Fibroblast of skin of scalp (primary cell): Measurements from ENCODE around the gene RBM23.
A peak's percentile ranks its signal among the peaks of the same experiment; 100 is the strongest.

Experiments
- DNase-seq: peaks from one replicate; pipeline ENCODE4 v3.0.0-alpha.2; 2013

RBM23 gene

GRCh38 chr14:22885975-22886374 is 33.0 kb downstream of the RBM23 start:
- DNase-seq = no peak

- DNase-seq = no peak
Measured at GRCh38 chr14:22884738-22885523, 34.0 kb downstream of the RBM23 start.

DNA sequence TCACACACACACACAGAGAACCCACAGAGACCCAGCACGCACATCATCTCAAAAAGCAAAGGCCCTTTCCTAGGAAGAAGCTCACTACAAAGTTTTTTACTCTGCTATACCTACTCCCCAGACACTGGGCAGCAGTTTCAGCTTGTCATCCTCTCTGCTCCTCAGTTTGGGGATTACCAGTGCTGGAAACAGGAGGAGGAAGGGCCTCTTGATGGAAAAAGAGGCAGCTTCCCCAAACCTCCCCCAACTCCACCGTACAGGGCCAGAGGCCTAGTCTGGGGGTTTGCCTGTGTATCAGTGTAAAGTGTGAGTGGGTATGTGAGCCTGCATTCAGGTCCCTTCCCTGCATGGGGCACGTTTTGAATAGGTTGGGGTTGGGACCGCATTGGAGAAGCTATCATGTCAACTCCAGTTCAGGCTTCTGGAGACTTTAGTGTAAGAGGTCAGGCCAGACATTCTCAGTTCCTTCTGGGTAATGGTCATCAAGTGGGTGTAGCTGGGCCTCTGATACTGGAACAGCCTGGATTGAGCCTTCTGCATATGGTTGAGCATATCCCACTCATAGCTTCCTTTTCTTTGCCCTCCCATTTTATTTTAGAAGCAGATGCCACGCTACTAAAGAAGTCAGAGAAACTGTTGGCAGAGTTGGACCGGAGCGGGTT is 34.7 kb downstream of the RBM23 start:
- DNase-seq = no peak

DNA sequence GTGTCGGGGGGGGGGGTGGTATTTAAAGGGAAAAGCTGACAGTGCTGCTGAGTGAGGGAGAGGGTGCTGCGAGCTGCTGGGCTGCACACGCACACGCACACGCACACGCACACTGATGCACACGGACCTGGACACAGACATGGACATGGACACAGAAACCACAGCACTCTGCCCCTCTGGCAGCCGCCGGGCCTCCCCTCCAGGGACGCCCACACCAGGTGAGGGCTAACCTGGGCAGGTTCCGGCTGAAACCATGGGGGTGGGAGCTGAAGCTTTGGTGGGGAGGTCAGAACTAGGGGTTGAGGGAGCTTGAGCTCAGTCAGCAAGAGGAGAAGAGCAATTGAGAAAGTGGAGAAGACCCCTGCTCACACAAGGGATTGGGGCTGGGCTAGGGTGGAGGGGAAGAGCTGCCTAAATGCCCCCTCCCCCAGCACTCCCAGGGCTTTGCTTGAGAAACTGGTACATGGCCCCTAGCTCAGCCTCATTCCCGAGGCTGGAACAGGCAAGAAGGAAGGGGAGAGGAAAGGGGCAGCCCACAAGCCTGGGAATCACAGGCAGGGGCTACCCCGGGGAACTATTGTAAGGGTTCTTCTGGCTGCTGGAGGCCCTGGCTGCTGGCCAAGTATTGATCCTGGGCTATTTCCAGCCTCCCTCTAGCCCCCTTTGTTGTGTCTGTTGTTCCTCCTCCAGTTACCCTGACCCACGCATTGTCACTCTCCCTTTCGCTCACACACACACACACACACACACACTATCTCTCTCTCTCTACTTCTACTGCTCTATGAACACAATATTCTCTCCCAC is 35.6 kb downstream of the RBM23 start, which contains the start of gene REM2:
REM2 (plus strand) TSS at position 50 of the 804 bp plus-strand sequence; CDS start at position 116, 66 bp downstream.
- no peak for DNase-seq

- peak; percentile 21 for DNase-seq
Measured at GRCh38 chr14:22882529-22883172, 36.3 kb downstream of the RBM23 start.

- no peak for DNase-seq
Measured at GRCh38 chr14:22882064-22882463, 36.9 kb downstream of the RBM23 start.

DNA sequence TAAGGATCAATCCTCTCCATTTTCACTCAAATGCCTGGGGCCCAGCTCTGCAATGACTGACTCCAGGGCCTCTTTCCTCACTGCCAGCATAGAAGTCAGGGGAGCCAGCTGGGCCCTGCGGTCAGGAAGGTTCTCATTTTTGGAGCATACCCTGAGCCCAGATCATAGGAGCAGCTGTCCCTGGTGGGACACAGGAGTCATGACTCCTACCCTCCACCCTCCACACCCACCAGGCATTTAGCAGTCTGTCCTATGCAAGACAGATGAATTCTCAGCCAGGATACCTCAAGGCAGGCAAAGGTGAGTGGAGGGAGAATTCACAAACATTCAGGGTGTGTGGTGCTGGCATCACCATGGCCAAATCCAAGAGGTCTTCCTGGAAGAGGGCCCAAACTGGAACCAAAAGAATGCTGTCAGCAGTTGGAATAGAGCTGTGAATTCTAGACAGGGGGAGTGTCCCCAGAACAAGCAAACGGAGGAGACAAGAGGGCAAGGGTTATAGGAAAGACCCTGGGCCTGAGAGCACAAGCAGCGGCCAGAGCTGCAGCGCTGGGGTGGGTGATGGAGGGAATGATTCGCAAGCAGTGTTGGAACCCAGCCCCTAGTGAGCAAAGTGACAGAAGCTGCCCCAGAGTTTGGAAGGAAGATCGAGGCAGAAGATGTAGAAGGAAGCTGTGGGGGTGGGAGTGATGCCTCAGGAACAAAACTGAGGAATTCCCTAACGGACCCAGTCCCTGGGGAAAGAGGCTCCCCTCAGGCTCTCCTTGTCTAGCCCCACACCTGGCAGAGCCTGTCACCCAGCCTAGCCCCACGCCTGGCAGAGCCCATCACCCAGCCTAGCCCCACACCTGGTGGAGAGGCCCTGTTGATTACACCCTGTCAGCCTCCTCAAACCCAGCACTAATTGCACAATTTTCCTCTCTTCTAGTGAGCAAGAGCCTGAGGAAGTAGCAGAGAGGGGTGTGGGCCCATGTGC is 40.4 kb downstream of the RBM23 start:
- DNase-seq = no peak

DNA sequence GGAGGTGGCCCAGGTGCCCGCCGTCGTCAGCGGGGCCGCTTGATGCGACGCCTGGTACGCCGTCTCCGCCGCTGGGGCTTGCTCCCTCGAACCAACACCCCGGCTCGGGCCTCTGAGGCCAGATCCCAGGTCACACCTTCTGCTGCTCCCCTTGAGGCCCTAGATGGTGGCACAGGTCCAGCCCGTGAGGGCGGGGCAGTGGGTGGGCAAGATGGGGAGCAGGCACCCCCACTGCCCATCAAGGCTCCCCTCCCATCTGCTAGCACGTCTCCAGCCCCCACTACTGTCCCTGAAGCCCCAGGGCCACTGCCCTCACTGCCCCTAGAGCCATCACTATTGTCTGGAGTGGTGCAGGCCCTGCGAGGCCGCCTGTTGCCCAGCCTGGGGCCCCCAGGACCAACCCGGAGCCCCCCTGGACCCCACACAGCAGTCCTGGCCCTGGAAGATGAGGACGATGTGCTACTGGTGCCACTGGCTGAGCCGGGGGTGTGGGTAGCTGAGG is 41.9 kb downstream of the RBM23 start:
- DNase-seq = no peak

DNA sequence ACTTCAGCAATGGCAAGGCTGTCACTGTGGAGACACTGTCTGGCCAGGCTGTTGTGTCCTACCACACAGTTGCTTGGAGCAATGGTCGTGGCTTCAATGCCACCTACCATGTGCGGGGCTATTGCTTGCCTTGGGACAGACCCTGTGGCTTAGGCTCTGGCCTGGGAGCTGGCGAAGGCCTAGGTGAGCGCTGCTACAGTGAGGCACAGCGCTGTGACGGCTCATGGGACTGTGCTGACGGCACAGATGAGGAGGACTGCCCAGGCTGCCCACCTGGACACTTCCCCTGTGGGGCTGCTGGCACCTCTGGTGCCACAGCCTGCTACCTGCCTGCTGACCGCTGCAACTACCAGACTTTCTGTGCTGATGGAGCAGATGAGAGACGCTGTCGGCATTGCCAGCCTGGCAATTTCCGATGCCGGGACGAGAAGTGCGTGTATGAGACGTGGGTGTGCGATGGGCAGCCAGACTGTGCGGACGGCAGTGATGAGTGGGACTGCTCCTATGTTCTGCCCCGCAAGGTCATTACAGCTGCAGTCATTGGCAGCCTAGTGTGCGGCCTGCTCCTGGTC is 43.1 kb downstream of the RBM23 start:
- no peak for DNase-seq

- no peak for DNase-seq
Measured at GRCh38 chr14:22875003-22875747, 43.8 kb downstream of the RBM23 start.

GRCh38 chr14:22872833-22873520 is 46.0 kb downstream of the RBM23 start:
- DNase-seq = no peak

GRCh38 chr14:22872033-22872832 is 46.7 kb downstream of the RBM23 start:
- DNase-seq = peak; percentile 79

DNA sequence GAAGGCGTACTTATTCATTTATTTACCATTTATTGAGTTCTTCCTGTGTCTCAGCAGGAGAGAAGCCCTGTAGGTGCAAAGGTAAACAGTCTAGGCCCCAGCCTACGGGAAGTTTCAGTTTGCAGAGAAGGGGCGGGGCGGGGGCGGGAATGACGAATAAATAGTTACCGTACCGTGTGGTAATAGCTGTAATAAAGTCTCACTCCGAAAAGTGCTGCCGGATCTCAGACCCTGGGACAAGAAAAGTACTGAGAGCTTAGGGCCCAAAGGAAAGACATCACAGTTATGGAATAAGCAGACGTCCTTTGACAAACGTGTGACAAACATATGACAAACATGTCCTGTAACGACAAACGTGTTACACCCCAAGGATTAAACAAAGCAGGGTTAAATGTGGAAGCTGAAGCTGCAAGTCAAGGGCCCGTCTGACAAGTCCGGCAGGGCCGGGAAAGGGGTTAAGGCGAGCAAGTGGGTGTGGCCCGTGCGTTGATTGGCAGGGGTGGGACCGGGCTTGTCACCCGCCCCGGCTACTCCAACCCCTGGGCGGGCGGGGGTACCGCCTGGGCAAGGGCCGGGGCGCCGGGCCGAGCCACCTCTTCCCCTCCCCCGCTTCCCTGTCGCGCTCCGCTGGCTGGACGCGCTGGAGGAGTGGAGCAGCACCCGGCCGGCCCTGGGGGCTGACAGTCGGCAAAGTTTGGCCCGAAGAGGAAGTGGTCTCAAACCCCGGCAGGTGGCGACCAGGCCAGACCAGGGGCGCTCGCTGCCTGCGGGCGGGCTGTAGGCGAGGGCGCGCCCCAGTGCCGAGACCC is 47.5 kb downstream of the RBM23 start, which contains the start of gene LRP10:
LRP10 (plus strand) TSS at position 517 of the 809 bp plus-strand sequence. CDS start 564 bp downstream, outside the sequence.
- DNase-seq = peak; percentile 83

- no peak for DNase-seq
Measured at GRCh38 chr14:22870811-22871223, 48.1 kb downstream of the RBM23 start.

DNA sequence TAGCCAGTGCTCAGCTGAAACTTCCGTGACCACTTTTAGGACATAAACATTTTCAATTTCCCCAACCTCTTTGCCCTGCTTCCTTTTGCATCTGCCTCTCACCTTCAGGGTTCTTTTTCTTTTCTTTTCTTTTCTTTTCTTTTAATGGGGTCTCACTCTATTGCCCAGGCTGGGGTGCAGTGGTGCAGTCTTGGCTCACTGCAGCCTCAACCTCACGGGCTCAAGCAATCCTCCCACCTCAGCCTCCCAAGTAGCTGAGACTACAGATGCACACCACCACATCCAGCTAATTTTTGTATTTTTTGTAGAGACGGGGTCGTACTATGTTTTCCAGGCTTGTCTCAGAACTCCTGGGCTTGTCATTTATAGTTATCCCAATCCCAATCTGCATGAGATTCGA is 52.1 kb downstream of the RBM23 start:
- no peak for DNase-seq

DNA sequence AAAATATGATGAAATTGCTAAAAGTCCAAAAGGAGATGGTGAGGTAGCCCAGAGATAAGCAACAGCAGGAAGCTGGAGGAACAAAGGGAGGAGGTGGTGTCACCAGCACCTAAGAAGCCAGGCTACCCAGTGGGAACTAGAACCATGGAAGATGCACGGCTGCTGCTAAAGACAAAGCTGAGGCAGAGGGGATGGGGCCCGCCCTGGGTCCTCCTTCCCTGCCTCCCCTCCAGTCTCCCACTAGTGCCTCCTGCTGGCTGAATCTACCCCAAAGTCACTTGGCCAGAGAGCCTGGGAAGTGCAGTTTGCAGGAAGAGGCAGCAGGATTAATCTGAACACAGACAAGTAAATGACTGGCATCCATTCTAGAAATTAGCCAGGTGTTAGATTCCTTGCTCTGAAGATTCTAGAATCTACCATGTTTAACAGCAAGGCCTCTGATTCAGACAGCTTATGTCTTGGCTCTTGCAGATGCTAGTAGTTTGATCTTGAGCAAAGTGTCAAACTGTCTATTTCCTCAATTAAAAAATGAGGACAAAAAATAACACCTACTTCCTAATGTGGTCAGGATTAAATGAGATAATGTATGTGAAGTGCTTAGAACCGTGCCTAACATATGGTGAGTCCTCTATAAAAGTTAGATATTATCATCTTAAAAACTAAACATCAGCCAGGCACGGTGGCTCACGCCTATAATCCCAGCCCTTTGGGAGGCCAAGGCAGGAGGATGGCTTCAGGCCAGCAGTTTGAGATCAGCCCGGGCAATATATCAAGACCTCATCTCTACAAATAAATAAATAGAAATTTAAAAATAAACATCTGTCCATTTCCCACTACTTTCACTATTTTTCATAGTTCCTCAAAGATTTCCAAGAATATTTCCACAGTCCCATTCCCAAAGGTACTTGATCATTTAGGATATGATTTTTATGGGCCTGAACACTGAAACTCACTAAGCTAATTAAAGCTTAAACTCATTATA is 53.2 kb downstream of the RBM23 start:
- no peak for DNase-seq
